T follicular helper cell (primary cell): Measurements from ENCODE around the gene DAAM2.

ENCODE experiments used
- DNase-seq: peaks from one replicate; pipeline ENCODE4 v3.0.0-alpha.2; 2020; ENCODE audit warnings: low read depth

Gene DAAM2

GRCh38 chr6:39929733-39930461 is 137.7 kb downstream of the DAAM2 start:
- DNase-seq, result no peak

DNA sequence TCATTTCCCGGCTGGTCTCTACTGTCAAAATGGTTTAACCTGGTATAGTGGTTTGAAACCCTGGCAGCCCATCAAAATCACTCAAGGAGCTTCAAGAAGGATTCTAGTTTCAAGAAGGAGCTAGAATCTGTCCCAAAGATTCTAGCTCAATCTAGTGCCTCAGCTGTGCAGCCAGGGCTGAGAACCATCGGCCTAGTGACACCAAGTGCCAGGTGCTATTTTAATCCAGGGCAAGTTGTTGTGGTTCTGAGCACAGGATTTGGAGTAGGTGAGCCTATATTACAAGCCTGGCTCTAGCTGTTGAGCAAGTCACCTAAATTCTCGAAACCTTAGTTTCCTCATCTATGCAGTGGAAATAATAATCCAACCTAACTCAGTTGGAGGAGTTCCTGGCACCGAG is 138.4 kb downstream of the DAAM2 start:
- DNase-seq, result no peak

DNA sequence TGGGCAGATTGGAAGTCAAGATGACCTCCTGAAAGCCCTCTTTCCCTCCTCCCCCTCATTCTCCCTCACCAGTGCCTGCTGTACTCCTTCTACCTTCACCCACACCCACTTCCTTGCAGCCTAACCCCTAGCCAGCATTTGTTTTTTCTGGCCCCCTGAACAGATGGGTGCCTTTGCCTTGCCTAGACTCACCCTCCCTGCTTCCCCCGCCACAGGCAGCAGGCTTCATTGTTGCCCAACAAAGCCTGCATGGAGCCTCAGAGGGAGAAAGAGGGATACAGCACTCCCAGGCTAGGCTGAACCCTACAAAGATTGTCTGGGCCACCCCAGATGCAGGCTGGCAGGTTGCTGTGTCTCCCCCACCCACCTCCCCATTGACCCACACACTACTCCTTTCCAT is 139.4 kb downstream of the DAAM2 start:
- DNase-seq, result no peak

GRCh38 chr6:39932386-39932910 is 140.3 kb downstream of the DAAM2 start:
- no peak for DNase-seq

- no peak for DNase-seq
Measured at GRCh38 chr6:39933669-39934130, 141.5 kb downstream of the DAAM2 start.

DNA sequence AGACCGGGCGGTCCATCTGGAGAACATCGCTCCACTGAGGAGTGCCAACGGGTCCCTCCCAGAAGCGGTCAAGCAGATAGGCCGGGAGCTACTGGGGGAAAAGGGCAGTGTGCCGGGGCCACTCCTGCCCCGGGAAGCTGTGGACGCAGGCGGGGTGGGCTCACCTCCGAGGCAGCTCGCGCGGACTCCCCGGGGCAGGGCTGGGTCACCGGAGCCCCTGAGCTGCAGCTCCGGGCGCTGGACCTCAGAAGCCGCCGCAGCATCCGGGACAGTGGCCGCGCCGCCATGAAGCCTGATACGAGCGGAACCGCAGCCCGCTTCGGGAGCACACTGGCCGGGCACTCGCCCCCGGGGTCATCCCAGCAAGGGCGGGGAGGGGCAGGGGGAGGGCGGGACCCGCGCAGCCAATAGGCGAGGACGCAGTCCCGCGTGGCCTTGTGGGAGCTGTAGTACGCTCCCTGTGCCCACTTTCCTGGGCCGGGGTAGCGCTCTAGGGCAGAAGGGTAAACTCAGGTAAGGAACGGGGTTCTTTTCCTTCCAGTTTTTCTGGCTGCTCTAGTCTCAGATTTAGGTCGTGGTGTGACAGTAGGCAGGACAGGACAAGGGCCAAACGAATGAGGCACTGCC is 142.1 kb downstream of the DAAM2 start, which contains the start of gene MOCS1:
Gene MOCS1, minus strand, starts transcription at position 332 of the 627 bp plus-strand sequence. Its CDS starts 45 bp downstream, at position 287.
- DNase-seq, result peak; percentile 2

DNA sequence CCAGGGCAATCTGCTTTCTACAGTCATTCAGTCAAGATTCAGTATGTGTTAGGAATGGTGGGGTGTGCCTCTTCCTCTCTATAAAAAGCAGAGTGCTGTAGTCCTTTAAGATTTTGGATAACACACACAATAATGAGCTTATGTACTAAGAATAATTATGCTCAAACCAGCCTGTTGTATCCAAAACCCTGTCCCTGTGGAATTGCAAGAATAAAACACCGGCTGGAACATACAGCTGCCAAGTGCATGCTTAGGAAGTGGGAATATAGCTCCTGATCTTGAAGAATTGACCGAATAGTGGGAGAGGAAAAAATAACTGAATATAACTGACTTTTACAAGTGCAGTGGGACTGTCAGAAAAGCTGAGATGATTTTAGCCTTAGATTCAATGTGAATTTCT is 143.1 kb downstream of the DAAM2 start:
- DNase-seq, result no peak

GRCh38 chr6:39936857-39937256 is 144.7 kb downstream of the DAAM2 start:
- no peak for DNase-seq

DNA sequence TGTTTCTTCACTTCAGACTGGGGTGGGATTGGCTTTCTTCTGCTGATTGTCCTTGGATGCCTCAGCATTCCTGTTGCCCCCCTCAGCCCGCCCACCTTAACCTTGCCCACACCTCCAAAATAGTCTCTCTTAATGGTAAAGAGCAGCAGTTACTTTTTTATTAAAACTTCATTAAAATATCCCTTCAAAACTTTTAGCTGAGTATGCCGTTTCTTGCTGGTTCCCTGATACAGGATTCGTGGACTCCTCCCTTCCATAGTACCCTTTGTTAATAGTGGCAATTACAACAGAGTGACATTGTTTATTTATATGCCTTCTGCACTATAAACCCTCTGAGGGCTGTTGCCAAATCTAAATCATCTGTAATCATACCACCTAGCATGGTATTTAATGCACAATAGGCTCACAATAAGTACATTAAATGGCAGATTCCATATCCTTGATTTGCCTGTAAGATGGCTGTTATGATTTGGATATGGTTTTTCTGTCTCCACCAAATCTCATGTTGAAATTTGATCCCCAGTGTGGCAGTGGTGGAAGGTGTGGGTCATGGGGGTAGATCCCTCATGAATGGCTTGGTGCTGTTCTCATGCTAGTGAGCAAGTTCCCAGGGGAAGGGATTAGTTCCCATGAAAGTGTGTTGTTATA is 145.6 kb downstream of the DAAM2 start:
- DNase-seq, result no peak

DNA sequence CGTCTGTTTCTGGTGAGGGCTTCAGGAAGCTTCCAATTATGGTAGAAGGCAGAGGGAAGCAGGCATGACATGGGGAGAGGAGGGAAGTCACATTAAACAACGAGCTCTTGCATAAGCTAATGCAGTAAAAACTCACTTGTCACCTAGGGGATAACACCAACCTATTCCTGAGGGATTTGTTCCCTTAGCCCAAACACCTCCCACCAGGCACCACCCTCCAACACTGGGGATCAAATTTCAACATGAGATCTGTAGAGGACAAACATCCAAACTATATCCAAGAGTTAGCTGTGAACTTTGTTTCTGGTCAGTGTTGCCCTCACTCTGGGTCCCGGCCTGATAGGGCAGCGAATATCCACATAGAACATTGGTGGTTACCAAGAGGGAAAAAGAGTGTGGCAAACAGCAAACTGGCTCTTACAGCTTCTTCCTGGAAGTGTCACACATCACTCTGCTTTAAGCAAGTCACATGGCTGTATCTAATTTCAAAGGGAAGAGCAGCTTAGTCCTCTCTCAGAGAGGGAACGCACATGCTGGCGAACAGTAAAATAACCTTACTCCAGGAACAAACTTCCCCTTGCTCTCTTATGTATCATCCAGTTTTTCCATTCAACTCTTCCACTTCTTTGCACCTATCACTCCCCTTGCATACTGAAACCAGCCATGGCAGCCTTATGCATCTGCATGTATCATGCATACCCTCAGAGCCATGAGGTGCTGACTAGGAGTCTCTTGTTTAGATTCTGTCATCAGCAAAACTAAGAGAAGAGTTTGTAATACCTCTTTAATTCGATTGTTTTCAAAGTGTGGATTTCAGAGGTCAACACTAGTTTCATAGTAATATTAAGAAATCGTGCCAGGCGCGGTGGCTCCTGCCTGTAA is 146.8 kb downstream of the DAAM2 start:
- DNase-seq, result no peak

GRCh38 chr6:39941138-39941537 is 149.0 kb downstream of the DAAM2 start:
- DNase-seq, result no peak

GRCh38 chr6:39941820-39942219 is 149.6 kb downstream of the DAAM2 start:
- DNase-seq, result no peak

GRCh38 chr6:39942903-39943580 is 150.9 kb downstream of the DAAM2 start:
- DNase-seq, result no peak

GRCh38 chr6:39945626-39946025 is 153.4 kb downstream of the DAAM2 start:
- DNase-seq, result no peak

- DNase-seq, result no peak
Measured at GRCh38 chr6:39947611-39948068, 155.5 kb downstream of the DAAM2 start.

DNA sequence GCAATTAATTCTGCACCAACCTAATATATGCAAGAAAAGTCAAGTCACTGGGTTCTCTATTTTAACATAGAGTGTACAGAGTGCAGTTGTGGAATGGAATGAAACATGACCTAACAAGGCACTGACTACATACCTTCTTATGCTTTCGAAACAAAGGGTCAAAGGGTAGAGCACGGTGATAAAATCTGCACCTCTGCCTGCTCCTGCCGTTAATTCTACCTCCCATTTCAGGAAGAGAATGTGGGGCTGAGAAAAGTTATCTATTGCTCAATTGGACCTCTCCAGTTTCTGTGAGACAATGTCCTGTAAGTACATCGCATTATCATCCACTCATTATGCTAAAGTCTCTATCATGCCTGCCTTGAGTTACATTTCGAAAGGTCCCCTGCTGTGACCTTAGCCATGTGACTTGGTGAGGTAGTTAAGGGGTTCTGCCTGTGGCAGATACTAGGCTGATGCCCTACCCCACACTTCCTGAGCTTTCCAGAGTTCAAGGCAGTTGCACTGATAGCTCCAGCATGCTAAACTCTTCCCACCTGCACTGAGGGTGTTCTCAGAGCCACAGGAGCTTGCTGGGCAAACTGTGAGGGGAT is 156.1 kb downstream of the DAAM2 start:
- DNase-seq, result no peak

GRCh38 chr6:39950125-39950720 is 158.0 kb downstream of the DAAM2 start:
- no peak for DNase-seq

- DNase-seq, result no peak
Measured at GRCh38 chr6:39951191-39951590, 159.0 kb downstream of the DAAM2 start.

DNA sequence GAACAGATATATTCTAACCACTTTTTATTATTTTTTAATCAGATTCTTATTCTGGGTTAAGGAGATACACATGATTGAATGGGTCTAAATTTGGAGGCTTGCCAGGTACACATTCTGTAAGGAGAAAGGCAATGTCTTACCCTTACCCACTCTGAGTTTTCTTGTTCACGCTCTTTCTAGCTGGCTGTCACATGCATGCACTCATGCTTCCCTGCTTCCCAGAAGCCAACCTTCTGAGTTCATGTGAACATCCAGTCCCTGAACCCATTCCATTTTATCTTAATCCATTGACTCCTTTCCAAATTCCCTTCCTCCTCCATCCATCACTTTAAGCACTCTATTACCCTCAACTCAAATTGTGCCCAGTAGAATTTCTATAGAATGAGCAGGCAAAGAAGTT is 159.5 kb downstream of the DAAM2 start:
- no peak for DNase-seq

DNA sequence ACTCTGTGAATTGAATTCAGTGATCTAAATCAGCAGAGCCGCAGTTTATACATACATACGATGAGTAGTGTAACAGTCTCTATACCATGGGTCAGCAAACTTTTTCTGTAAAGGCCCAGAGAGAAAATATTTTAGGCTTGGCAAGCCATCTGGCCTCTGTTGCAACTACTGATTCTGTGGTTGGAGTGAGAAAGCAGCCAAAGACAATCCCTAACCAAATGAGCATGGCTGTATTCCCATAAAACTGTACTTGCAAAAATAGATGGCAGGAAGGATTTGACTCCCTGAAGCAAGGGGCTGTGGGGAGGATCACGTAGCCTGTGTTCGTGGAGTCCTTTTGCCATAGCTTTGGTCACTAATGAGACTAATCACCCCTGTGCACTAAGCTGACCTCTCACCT is 160.0 kb downstream of the DAAM2 start:
- DNase-seq, result no peak
